HepG2 (cell line): Measurements from ENCODE around the gene KXD1. TPM values are rescaled to one million over a fixed set of nuclear protein-coding genes. Genes with fewer than 3 reads are reported as not detected.

Experiments used
- AGO1 ChIP-seq: fragments of 200-400 bp; formaldehyde crosslinking; IDR thresholded peaks from 2 replicates; pipeline ENCODE4 v1.6.1; 2017; ENCODE audit warnings: mild to moderate bottlenecking, low read depth, low read length, moderate library complexity; ENCODE audit not compliant: poor library complexity, severe bottlenecking
- PLRG1 ChIP-seq: fragments of 450-650 bp; conservative IDR thresholded peaks from 2 replicates; pipeline ENCODE4 v1.6.1; 2016
- POLR2G ChIP-seq: fragments of 200-400 bp; formaldehyde crosslinking; IDR thresholded peaks from 2 replicates; pipeline ENCODE4 v1.6.1; 2018; ENCODE audit warnings: mild to moderate bottlenecking, low read depth, low read length, moderate library complexity
- ZNF460 ChIP-seq: sonication (generic); formaldehyde crosslinking; IDR thresholded peaks from 2 replicates; pipeline ENCODE4 v1.5.1; 2020; ENCODE audit warnings: missing genetic modification reagents, mild to moderate bottlenecking, borderline replicate concordance
- ZNF777 ChIP-seq: sonication (generic); formaldehyde crosslinking; IDR thresholded peaks from 2 replicates; pipeline ENCODE4 v1.4.0; 2020; ENCODE audit warnings: missing genetic modification reagents
- polyA plus RNA-seq, 8 experiments: library from polyadenylated mRNA; depleted of rRNA in 3 of 8; stranded (reverse) in 7 of 8; unstranded in 1 of 8; fragments of >200 nt; fragmentation: Illumina TruSeq in 4 of 8; extraction: Trizol in 4 of 8; gene quantifications; 2 replicates each; pipeline versions ENCODE4 v1.2.1 to v1.2.3, GENCODE V29; 2011 to 2016; ENCODE audit warnings: low read depth in 4 of 8, missing spikeins in 1 of 8, mixed read lengths in 1 of 8; ENCODE audit not compliant: insufficient read depth in 1 of 8
- total RNA-seq, 5 experiments: library from RNA; depleted of rRNA; stranded (reverse); fragments of >200 nt; fragmentation: Illumina TruSeq; extraction: Trizol; gene quantifications; 2 replicates each; pipeline ENCODE4 v1.2.3, GENCODE V29; 2016; ENCODE audit warnings: low read depth in 1 of 5
- TF ChIP-seq, protein P1 (sequence below): sonication (generic); formaldehyde crosslinking; IDR thresholded peaks from 2 replicates; pipeline ENCODE4 v1.9.0; 2021; ENCODE audit warnings: missing genetic modification reagents, borderline replicate concordance
- TF ChIP-seq, protein P2 (sequence below): sonication (generic); formaldehyde crosslinking; IDR thresholded peaks from 2 replicates; pipeline ENCODE4 v1.4.0; 2020; ENCODE audit warnings: missing genetic modification reagents, mild to moderate bottlenecking, borderline replicate concordance
- TF ChIP-seq, protein P3 (sequence below): sonication (generic); formaldehyde crosslinking; IDR thresholded peaks from 2 replicates; pipeline ENCODE4 v1.5.0; 2020; ENCODE audit warnings: mild to moderate bottlenecking, missing genetic modification reagents
- TF ChIP-seq, protein P4 (sequence below): sonication (generic); formaldehyde crosslinking; IDR thresholded peaks from 2 replicates; pipeline ENCODE4 v1.4.0; 2020; ENCODE audit warnings: missing genetic modification reagents

The KXD1 gene
- total and polyA plus RNA-seq, 2 of the 13 experiments (the other 11 are each of a cell fraction or from before 2014, with no cell fraction given), result 44.6 to 143 TPM

DNA sequence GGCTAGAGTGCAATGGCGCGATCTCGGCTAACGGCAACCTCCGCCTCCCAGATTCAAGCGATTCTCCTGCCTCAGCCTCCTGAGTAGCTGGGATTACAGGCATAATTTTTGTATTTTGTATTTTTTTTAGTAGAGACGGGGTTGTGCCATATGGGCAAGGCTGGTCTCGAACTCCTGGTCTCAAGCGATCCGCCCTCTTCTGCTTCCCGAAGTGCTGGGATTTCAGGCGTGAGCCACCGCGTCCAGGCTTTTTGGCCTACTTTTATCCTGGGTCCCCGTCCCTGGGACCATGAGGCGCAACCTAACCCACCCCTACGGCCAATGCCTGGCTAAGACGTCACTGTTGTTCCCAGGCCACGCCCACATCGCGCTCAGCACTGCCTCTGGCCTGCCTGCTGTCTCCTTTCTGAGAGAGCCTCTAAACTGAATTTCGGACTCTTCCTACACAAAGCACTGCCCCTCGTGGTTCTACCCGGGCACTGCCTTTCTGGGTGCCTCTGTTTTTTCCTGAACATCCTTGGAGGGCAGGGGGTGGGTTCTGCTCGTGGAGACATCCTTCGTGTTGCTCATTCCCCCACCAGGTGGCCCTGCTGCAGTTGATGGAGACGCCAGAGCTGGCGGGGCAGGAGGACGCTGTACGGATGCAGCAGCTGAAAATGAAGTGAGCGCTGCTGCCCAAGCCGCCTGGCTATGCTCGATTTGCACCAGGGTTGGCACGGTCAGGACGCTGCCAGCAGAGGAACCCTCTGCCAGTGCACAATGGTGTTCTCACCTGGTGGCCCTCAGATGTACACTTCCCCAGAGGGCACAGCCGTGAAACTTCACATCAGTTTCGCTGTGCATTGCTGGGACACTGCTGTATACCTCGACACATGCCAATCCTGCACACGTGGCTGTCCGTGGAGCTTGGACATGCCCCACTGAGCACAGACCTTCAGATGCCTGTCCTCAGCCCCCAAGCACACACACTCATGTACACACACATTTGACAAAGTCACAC is 32.9 kb downstream of the KXD1 start (continued):
- TF ChIP-seq, protein P1, sequence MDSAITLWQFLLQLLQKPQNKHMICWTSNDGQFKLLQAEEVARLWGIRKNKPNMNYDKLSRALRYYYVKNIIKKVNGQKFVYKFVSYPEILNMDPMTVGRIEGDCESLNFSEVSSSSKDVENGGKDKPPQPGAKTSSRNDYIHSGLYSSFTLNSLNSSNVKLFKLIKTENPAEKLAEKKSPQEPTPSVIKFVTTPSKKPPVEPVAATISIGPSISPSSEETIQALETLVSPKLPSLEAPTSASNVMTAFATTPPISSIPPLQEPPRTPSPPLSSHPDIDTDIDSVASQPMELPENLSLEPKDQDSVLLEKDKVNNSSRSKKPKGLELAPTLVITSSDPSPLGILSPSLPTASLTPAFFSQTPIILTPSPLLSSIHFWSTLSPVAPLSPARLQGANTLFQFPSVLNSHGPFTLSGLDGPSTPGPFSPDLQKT, result no peak
- TF ChIP-seq PLRG1 (no peak), AGO1 (peak; percentile 18), ZNF777 (CRISPR knock-in tag) (no peak), POLR2G (peak; percentile 49; the same call in 1 of the 2 replicates), ZNF460 (CRISPR knock-in tag) (no peak)
- TF ChIP-seq, protein P2, sequence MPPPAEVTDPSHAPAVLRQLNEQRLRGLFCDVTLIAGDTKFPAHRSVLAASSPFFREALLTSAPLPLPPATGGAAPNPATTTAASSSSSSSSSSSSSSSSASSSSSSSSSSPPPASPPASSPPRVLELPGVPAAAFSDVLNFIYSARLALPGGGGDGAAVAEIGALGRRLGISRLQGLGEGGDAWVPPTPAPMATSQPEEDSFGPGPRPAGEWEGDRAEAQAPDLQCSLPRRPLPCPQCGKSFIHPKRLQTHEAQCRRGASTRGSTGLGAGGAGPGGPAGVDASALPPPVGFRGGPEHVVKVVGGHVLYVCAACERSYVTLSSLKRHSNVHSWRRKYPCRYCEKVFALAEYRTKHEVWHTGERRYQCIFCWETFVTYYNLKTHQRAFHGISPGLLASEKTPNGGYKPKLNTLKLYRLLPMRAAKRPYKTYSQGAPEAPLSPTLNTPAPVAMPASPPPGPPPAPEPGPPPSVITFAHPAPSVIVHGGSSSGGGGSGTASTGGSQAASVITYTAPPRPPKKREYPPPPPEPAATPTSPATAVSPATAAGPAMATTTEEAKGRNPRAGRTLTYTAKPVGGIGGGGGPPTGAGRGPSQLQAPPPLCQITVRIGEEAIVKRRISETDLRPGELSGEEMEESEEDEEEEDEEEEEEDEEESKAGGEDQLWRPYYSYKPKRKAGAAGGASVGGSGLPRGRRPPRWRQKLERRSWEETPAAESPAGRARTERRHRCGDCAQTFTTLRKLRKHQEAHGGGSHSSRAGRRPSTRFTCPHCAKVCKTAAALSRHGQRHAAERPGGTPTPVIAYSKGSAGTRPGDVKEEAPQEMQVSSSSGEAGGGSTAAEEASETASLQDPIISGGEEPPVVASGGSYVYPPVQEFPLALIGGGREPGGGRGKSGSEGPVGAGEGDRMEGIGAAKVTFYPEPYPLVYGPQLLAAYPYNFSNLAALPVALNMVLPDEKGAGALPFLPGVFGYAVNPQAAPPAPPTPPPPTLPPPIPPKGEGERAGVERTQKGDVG (CRISPR knock-in tag), result peak; percentile 93
- TF ChIP-seq, protein P3, sequence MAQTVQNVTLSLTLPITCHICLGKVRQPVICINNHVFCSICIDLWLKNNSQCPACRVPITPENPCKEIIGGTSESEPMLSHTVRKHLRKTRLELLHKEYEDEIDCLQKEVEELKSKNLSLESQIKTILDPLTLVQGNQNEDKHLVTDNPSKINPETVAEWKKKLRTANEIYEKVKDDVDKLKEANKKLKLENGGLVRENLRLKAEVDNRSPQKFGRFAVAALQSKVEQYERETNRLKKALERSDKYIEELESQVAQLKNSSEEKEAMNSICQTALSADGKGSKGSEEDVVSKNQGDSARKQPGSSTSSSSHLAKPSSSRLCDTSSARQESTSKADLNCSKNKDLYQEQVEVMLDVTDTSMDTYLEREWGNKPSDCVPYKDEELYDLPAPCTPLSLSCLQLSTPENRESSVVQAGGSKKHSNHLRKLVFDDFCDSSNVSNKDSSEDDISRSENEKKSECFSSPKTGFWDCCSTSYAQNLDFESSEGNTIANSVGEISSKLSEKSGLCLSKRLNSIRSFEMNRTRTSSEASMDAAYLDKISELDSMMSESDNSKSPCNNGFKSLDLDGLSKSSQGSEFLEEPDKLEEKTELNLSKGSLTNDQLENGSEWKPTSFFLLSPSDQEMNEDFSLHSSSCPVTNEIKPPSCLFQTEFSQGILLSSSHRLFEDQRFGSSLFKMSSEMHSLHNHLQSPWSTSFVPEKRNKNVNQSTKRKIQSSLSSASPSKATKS, result no peak
- TF ChIP-seq, protein P4, sequence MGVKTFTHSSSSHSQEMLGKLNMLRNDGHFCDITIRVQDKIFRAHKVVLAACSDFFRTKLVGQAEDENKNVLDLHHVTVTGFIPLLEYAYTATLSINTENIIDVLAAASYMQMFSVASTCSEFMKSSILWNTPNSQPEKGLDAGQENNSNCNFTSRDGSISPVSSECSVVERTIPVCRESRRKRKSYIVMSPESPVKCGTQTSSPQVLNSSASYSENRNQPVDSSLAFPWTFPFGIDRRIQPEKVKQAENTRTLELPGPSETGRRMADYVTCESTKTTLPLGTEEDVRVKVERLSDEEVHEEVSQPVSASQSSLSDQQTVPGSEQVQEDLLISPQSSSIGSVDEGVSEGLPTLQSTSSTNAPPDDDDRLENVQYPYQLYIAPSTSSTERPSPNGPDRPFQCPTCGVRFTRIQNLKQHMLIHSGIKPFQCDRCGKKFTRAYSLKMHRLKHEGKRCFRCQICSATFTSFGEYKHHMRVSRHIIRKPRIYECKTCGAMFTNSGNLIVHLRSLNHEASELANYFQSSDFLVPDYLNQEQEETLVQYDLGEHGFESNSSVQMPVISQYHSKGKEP (CRISPR knock-in tag), result no peak
